H1 (cell line): ENCODE data around the gene PROZ. TPM values are rescaled to one million over a fixed set of nuclear protein-coding genes. Genes with fewer than 3 reads are reported as not detected.

Source experiments
- CTCF ChIA-PET: fragments of 300-600 bp; sonication (Branson Sonifier 250); formaldehyde crosslinking; loops from one replicate; lab custom pipeline; 2021; ENCODE audit not compliant: partially characterized antibody; lab: Charles Lee
- POLR2A ChIA-PET: fragments of 300-600 bp; sonication (Branson Sonifier 250); formaldehyde crosslinking; loops from one replicate; lab custom pipeline; 2021; ENCODE audit warnings: inconsistent platforms; ENCODE audit not compliant: partially characterized antibody; lab: Charles Lee
- DNase-seq, 2 experiments: peaks; one replicate each; pipeline versions ENCODE4 v3.0.0 to v3.0.0-alpha.2; 2010 to 2022; ENCODE audit warnings: low spot score in 2 of 2, low read depth in 1 of 2, mixed read lengths in 1 of 2
- FAIRE-seq: peaks from 2 replicates; lab custom pipeline; 2011; peaks lifted over from hg19 to GRCh38; lab: Jason Lieb, UNC
- H2AFZ ChIP-seq: 2 replicates; pipeline ENCODE4 v1.8.1; 2012; ENCODE audit warnings: low read length, inconsistent platforms
- H2AK5ac ChIP-seq: 2 replicates; pipeline ENCODE4 v1.6.1; 2013; ENCODE audit warnings: low read depth, low read length
- H2BK120ac ChIP-seq: replicated peaks from 2 replicates; pipeline ENCODE3; 2013; ENCODE audit warnings: low read depth, low read length, inconsistent platforms
- H2BK12ac ChIP-seq: 2 replicates; pipeline ENCODE4 v1.6.1; 2013; ENCODE audit warnings: low read depth, low read length
- H2BK15ac ChIP-seq: 2 replicates; pipeline ENCODE4 v1.6.1; 2013; ENCODE audit warnings: low read length
- H2BK20ac ChIP-seq: 2 replicates; pipeline ENCODE4 v1.6.1; 2013; ENCODE audit warnings: low read length
- H2BK5ac ChIP-seq: 2 replicates; pipeline ENCODE4 v1.6.1; 2013; ENCODE audit warnings: low read depth, low read length
- H3K14ac ChIP-seq: 2 replicates; pipeline ENCODE4 v1.6.1; 2013; ENCODE audit warnings: inconsistent platforms; ENCODE audit not compliant: insufficient read length
- H3K18ac ChIP-seq: 2 replicates; pipeline ENCODE4 v1.6.1; 2013; ENCODE audit warnings: low read length; ENCODE audit errors: extremely low read depth
- H3K23ac ChIP-seq: 2 replicates; pipeline ENCODE4 v1.6.1; 2013; ENCODE audit warnings: inconsistent platforms; ENCODE audit not compliant: insufficient read length
- H3K23me2 ChIP-seq: 2 replicates; pipeline ENCODE4 v1.6.1; 2013; ENCODE audit warnings: low read depth, low read length
- H3K27ac ChIP-seq: 2 replicates; pipeline ENCODE4 v1.6.1; 2011; ENCODE audit warnings: low read depth, low read length, inconsistent platforms
- H3K27me3 ChIP-seq, 4 experiments: replicated peaks in 1 of 4; 1 replicate in 1 of 4; 2 replicates in 3 of 4; pipeline versions ENCODE4 v1.6.1 to v1.8.1; 2011 to 2013; ENCODE audit warnings: low read length in 3 of 4, mild to moderate bottlenecking in 3 of 4, inconsistent platforms in 2 of 4, mixed read lengths in 2 of 4, moderate library complexity in 1 of 4; ENCODE audit not compliant: control insufficient read depth in 3 of 4, insufficient read depth in 3 of 4; ENCODE audit errors: extremely low read depth in 1 of 4
- H3K36me3 ChIP-seq, 4 experiments: 2 replicates each; pipeline versions ENCODE4 v1.6.1 to v1.8.1; 2011 to 2013; ENCODE audit warnings: mild to moderate bottlenecking in 4 of 4, low read length in 3 of 4, moderate library complexity in 2 of 4, control low read depth in 1 of 4, inconsistent platforms in 1 of 4; ENCODE audit not compliant: insufficient read depth in 4 of 4, control insufficient read depth in 2 of 4
- H3K4ac ChIP-seq: replicated peaks from 2 replicates; pipeline ENCODE3; 2013; ENCODE audit warnings: low read length, low read depth, mixed read lengths, inconsistent platforms; ENCODE audit not compliant: insufficient read length
- H3K4me1 ChIP-seq, 4 experiments: replicated peaks in 1 of 4; 1 replicate in 1 of 4; 2 replicates in 3 of 4; pipeline versions ENCODE4 v1.6.1 to v1.8.1; 2011 to 2013; ENCODE audit warnings: low read length in 3 of 4, inconsistent platforms in 2 of 4, mixed read lengths in 1 of 4; ENCODE audit not compliant: insufficient read depth in 4 of 4, control insufficient read depth in 3 of 4
- H3K4me2 ChIP-seq, 2 experiments: 2 replicates each; pipeline versions ENCODE4 v1.6.1 to v1.8.1; 2011 to 2013; ENCODE audit warnings: low read depth in 2 of 2, low read length in 2 of 2, control low read depth in 1 of 2, inconsistent platforms in 1 of 2, mild to moderate bottlenecking in 1 of 2; ENCODE audit not compliant: insufficient read depth in 1 of 2
- H3K4me3 ChIP-seq, 4 experiments: fragments of 200-600, 300-600 bp in 1 of 4; sonication (generic), shearing (Covaris generic), sonication (Bioruptor Twin) in 1 of 4; 2 replicates each; pipeline versions ENCODE4 v1.5.1 to v1.8.1; 2011 to 2016; ENCODE audit warnings: low read length in 4 of 4, low read depth in 3 of 4, control low read depth in 2 of 4, inconsistent platforms in 2 of 4, mild to moderate bottlenecking in 2 of 4, mixed read lengths in 1 of 4, moderate library complexity in 1 of 4; ENCODE audit not compliant: insufficient read depth in 2 of 4; ENCODE audit errors: extremely low read depth in 1 of 4
- H3K56ac ChIP-seq: replicated peaks from 2 replicates; pipeline ENCODE3; 2013; ENCODE audit warnings: low read depth, mild to moderate bottlenecking, mixed read lengths, low read length, inconsistent platforms; ENCODE audit not compliant: insufficient read length
- H3K79me1 ChIP-seq: 2 replicates; pipeline ENCODE4 v1.6.1; 2013; ENCODE audit warnings: low read depth, low read length, control low read depth
- H3K79me2 ChIP-seq, 2 experiments: 2 replicates each; pipeline versions ENCODE4 v1.6.1 to v1.8.1; 2012 to 2013; ENCODE audit warnings: low read length in 2 of 2, mild to moderate bottlenecking in 2 of 2, inconsistent platforms in 1 of 2; ENCODE audit not compliant: insufficient read depth in 2 of 2, control insufficient read depth in 1 of 2
- H3K9ac ChIP-seq, 4 experiments: replicated peaks in 1 of 4; 1 replicate in 1 of 4; 2 replicates in 3 of 4; pipeline versions ENCODE4 v1.6.1 to v1.8.1; 2011 to 2013; ENCODE audit warnings: low read depth in 3 of 4, low read length in 3 of 4, control low read depth in 2 of 4, mild to moderate bottlenecking in 2 of 4, moderate library complexity in 2 of 4, inconsistent platforms in 1 of 4; ENCODE audit errors: extremely low read depth in 1 of 4
- H3K9me3 ChIP-seq, 2 experiments: 2 replicates each; pipeline versions ENCODE4 v1.6.1 to v1.8.1; 2012 to 2013; ENCODE audit warnings: mild to moderate bottlenecking in 2 of 2, moderate library complexity in 2 of 2, control low read depth in 1 of 2, inconsistent platforms in 1 of 2, low read depth in 1 of 2, low read length in 1 of 2, mixed read lengths in 1 of 2; ENCODE audit not compliant: insufficient read depth in 2 of 2
- H4K20me1 ChIP-seq, 2 experiments: replicated peaks in 1 of 2; 2 replicates each; pipeline versions ENCODE3 to v1.8.1; 2011 to 2013; ENCODE audit warnings: inconsistent platforms in 2 of 2, low read length in 2 of 2, mild to moderate bottlenecking in 1 of 2; ENCODE audit not compliant: insufficient read depth in 2 of 2, control insufficient read depth in 1 of 2
- H4K5ac ChIP-seq: 2 replicates; pipeline ENCODE4 v1.6.1; 2013; ENCODE audit warnings: low read length, low read depth, mixed read lengths, inconsistent platforms; ENCODE audit not compliant: insufficient read length
- H4K8ac ChIP-seq: 2 replicates; pipeline ENCODE4 v1.8.0; 2013; ENCODE audit warnings: mild to moderate bottlenecking, moderate library complexity, low read length, inconsistent platforms; ENCODE audit not compliant: insufficient read depth; ENCODE audit errors: extremely low read depth
- H4K91ac ChIP-seq: replicated peaks from 2 replicates; pipeline ENCODE3; 2013; ENCODE audit warnings: low read length, mixed read lengths, inconsistent platforms; ENCODE audit not compliant: insufficient read length
- BACH1 ChIP-seq: IDR thresholded peaks from 2 replicates; pipeline ENCODE4 v1.6.1; 2012; ENCODE audit warnings: low read length, improper control_type of control experiment
- CHD1 ChIP-seq: IDR thresholded peaks from 2 replicates; pipeline ENCODE4 v1.6.1; 2012; ENCODE audit warnings: low read depth, low read length, improper control_type of control experiment
- EGR1 ChIP-seq: IDR thresholded peaks from 2 replicates; pipeline ENCODE4 v1.6.1; 2011; ENCODE audit warnings: low read depth, low read length, borderline replicate concordance
- EZH2 ChIP-seq: fragments of 200-600 bp; sonication (generic); IDR thresholded peaks from 2 replicates; pipeline ENCODE4 v1.7.1; 2012; ENCODE audit warnings: low read depth, mild to moderate bottlenecking, moderate library complexity, low read length, inconsistent platforms; ENCODE audit not compliant: severe bottlenecking
- JUN ChIP-seq: IDR thresholded peaks from 2 replicates; pipeline ENCODE4 v1.6.1; 2011; ENCODE audit warnings: low read depth, mild to moderate bottlenecking, improper control_type of control experiment, low read length
- SAP30 ChIP-seq: fragments of 300-600 bp; sonication (generic); IDR thresholded peaks from 2 replicates; pipeline ENCODE4 v1.7.1; 2012; ENCODE audit warnings: low read length, moderate library complexity, mild to moderate bottlenecking, inconsistent platforms; ENCODE audit not compliant: insufficient read depth, insufficient replicate concordance
- WGBS, 2 experiments: shearing (Covaris generic) in 1 of 2; methylation state at CpG; one replicate each; pipeline versions ENCODE4 v1.1.6 to v1.1.7; 2013 to 2015; ENCODE audit warnings: low lambda C conversion rate in 2 of 2, mixed read lengths in 2 of 2, inconsistent platforms in 1 of 2, low coverage in 1 of 2, missing lambda C conversion rate in 1 of 2; ENCODE audit not compliant: insufficient replicate concordance in 2 of 2, insufficient coverage in 1 of 2, insufficient read length in 1 of 2; ENCODE audit errors: extremely low coverage in 1 of 2, missing lambda C conversion rate in 1 of 2; 5-methylcytosine and 5-hydroxymethylcytosine counted together
- polyA plus RNA-seq, 7 experiments: library from polyadenylated mRNA; depleted of rRNA in 3 of 7; stranded (reverse) in 5 of 7; unstranded in 2 of 7; fragments of >200 nt in 5 of 7; fragments of 200-250 nt in 2 of 7; gene quantifications; 1 replicate in 5 of 7; 2 replicates in 1 of 7; 4 replicates in 1 of 7; pipeline versions ENCODE4 v1.2.1 to v1.2.3, GENCODE V29; 2011 to 2013; ENCODE audit warnings: missing spikeins in 2 of 7, mixed read lengths in 2 of 7
- total RNA-seq: library from RNA; stranded (reverse); fragmentation: NEBNext Ultra II Directional; extraction: Animal tissue kit (Norgen Biotek cat#: 25700); gene quantifications from 2 replicates; pipeline ENCODE4 v1.2.1, GENCODE V29; 2021

The PROZ gene
- total and polyA plus RNA-seq, 2 of the 8 experiments (the other 6 are each of a cell fraction or from before 2014, with no cell fraction given) = not detected

DNA sequence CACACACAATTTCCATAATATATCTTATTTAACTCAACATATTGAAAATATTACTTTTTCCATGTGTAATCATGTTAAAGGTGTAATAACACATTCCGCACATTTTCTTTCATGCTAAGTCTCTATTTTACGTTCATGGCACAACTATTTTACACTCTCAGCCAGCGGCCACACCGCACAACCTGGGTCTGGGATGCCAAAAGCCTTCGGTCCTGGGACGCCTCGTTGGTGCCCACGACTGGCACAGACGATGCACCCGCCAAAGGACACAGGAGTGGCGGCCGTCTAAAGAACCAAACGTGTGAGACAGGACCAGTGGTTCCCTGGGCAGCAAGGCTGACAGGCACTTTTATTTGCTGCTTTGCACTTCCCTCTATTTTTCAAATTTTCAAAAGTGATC lies 10.0 kb upstream of the PROZ start:
- H4K8ac ChIP-seq = no peak overlapping the region
- no peak overlapping the region for H3K4ac ChIP-seq
- CTCF ChIA-PET = interaction anchor here (0.7 to 2.9 kb wide), 3 partner anchors 17 to 205 kb away, joined by 3 to 7 read pairs (median 3); no protein-coding TSS in a partner anchor
- no peak overlapping the region for H3K14ac ChIP-seq
- no peak overlapping the region for H4K91ac ChIP-seq
- H3K4me1 ChIP-seq = peaks cover 0 to 7% (median 3%) of the 10 kb centered on the region in 4 experiments; a peak in 5 of 7 replicates
- no peak overlapping the region for H3K4me2 ChIP-seq
- peaks cover 6 to 20% (median 19%) of the 10 kb centered on the region in 4 experiments; a peak in 6 of 7 replicates for H3K27me3 ChIP-seq
- H3K9me3 ChIP-seq = no peaks in the 10 kb centered on the region
- H3K4me3 ChIP-seq = no peak overlapping the region
- H2BK12ac ChIP-seq = no peak overlapping the region
- no peaks in the 10 kb centered on the region for H3K79me1 ChIP-seq
- no peak overlapping the region for H3K9ac ChIP-seq
- no peak for FAIRE-seq
- TF ChIP-seq SAP30 (no peak), EGR1 (no peak), JUN (no peak), BACH1 (no peak), CHD1 (no peak), EZH2 (no peak)
- TF ChIP-seq, all 59 proteins: peak for 0
- Histone ChIP-seq H3K23me2 (peaks cover 8% of the 10 kb centered on the region; the same call in 1 of the 2 replicates), H3K79me2 (no peaks in the 10 kb centered on the region), H3K23ac (no peak overlapping the region), H2BK15ac (no peak overlapping the region), H3K56ac (no peak overlapping the region), H2BK20ac (no peak overlapping the region), H2BK5ac (no peak overlapping the region), H4K20me1 (no peaks in the 10 kb centered on the region), H4K5ac (no peak overlapping the region), H2BK120ac (no peak overlapping the region), H2AK5ac (no peak overlapping the region), H3K27ac (no peak overlapping the region), H2AFZ (no peak overlapping the region), H3K18ac (no peak overlapping the region), H3K36me3 (no peaks in the 10 kb centered on the region)
- 97% methylated on average over 13 of the region's 13 CpGs; no CpG with 5 or more reads in 1 of the 2 experiments for WGBS, 2 experiments
- DNase-seq = no peak
- POLR2A ChIA-PET = no interaction called here
